H9 (cell line): Measurements from ENCODE around the gene TPRG1. TPM values are rescaled to one million over a fixed set of nuclear protein-coding genes. Genes with fewer than 3 reads are reported as not detected.

ENCODE experiments used
- DNase-seq: peaks from one replicate; pipeline ENCODE4 v3.0.0-alpha.2; 2017
- H2AFZ ChIP-seq: one replicate; pipeline ENCODE4 v1.6.1; 2013; ENCODE audit warnings: mild to moderate bottlenecking, low read length, control low read depth, moderate library complexity
- H2AK5ac ChIP-seq: 2 replicates; pipeline ENCODE4 v1.6.1; 2013; ENCODE audit warnings: low read length, control low read depth, mixed read lengths; ENCODE audit not compliant: insufficient read length
- H2BK120ac ChIP-seq: one replicate; pipeline ENCODE4 v1.6.1; 2013; ENCODE audit warnings: low read depth, mild to moderate bottlenecking, low read length, control low read depth, inconsistent platforms; ENCODE audit not compliant: poor library complexity, severe bottlenecking
- H2BK12ac ChIP-seq: 2 replicates; pipeline ENCODE4 v1.6.1; 2013; ENCODE audit warnings: low read length, control low read depth, mixed read lengths, low read depth; ENCODE audit not compliant: insufficient read length
- H2BK15ac ChIP-seq: 2 replicates; pipeline ENCODE4 v1.6.1; 2013; ENCODE audit warnings: low read depth, low read length, control low read depth
- H2BK20ac ChIP-seq: one replicate; pipeline ENCODE4 v1.6.1; 2013; ENCODE audit warnings: low read depth, mild to moderate bottlenecking, low read length, control low read depth, inconsistent platforms; ENCODE audit not compliant: poor library complexity, severe bottlenecking
- H2BK5ac ChIP-seq: 2 replicates; pipeline ENCODE4 v1.6.1; 2013; ENCODE audit warnings: low read length, control low read depth, mixed read lengths; ENCODE audit not compliant: insufficient read length
- H3K14ac ChIP-seq: 2 replicates; pipeline ENCODE4 v1.6.1; 2013; ENCODE audit warnings: low read length, control low read depth; ENCODE audit not compliant: insufficient read depth
- H3K18ac ChIP-seq: 2 replicates; pipeline ENCODE4 v1.6.1; 2013; ENCODE audit warnings: low read depth, mild to moderate bottlenecking, mixed read lengths, low read length, control low read depth; ENCODE audit not compliant: insufficient read length
- H3K23ac ChIP-seq: 2 replicates; pipeline ENCODE4 v1.6.1; 2013; ENCODE audit warnings: low read length, control low read depth, mixed read lengths, low read depth; ENCODE audit not compliant: insufficient read length
- H3K23me2 ChIP-seq: 2 replicates; pipeline ENCODE4 v1.6.1; 2013; ENCODE audit warnings: low read depth, mild to moderate bottlenecking, mixed read lengths, low read length, control low read depth; ENCODE audit not compliant: insufficient read length, poor library complexity, severe bottlenecking
- H3K27ac ChIP-seq: 2 replicates; pipeline ENCODE4 v1.5.1; 2013; ENCODE audit warnings: low read length, control low read depth, mixed read lengths, low read depth; ENCODE audit not compliant: insufficient read length
- H3K27me3 ChIP-seq: 2 replicates; pipeline ENCODE4 v1.6.1; 2013; ENCODE audit warnings: low read length, control low read depth, inconsistent platforms; ENCODE audit not compliant: insufficient read depth
- H3K4ac ChIP-seq: 2 replicates; pipeline ENCODE4 v1.6.1; 2013; ENCODE audit warnings: low read depth, mild to moderate bottlenecking, control low read depth, inconsistent platforms, low read length, moderate library complexity
- H3K4me1 ChIP-seq: 2 replicates; pipeline ENCODE4 v1.6.1; 2013; ENCODE audit warnings: low read length, control low read depth, inconsistent platforms; ENCODE audit not compliant: insufficient read depth
- H3K4me2 ChIP-seq: 2 replicates; pipeline ENCODE4 v1.6.1; 2013; ENCODE audit warnings: low read length, control low read depth, mixed read lengths; ENCODE audit not compliant: insufficient read length, insufficient read depth
- H3K56ac ChIP-seq: 2 replicates; pipeline ENCODE4 v1.6.1; 2013; ENCODE audit warnings: low read depth, mild to moderate bottlenecking, mixed read lengths, low read length, control low read depth; ENCODE audit not compliant: insufficient read length
- H3K79me1 ChIP-seq: 2 replicates; pipeline ENCODE4 v1.6.1; 2013; ENCODE audit warnings: low read depth, mild to moderate bottlenecking, moderate library complexity, low read length, control low read depth, inconsistent platforms; ENCODE audit not compliant: insufficient read depth, poor library complexity, severe bottlenecking
- H3K79me2 ChIP-seq: 2 replicates; pipeline ENCODE4 v1.6.1; 2013; ENCODE audit warnings: low read length, control low read depth, inconsistent platforms; ENCODE audit not compliant: insufficient read depth
- H3K9ac ChIP-seq: 2 replicates; pipeline ENCODE4 v1.6.1; 2013; ENCODE audit warnings: low read length, control low read depth, mixed read lengths; ENCODE audit not compliant: insufficient read length; ENCODE audit errors: extremely low read depth
- H3K9me3 ChIP-seq: one replicate; pipeline ENCODE4 v1.6.1; 2013; ENCODE audit warnings: low read depth, low read length, inconsistent platforms; ENCODE audit not compliant: control insufficient read depth
- H3T11ph ChIP-seq: one replicate; pipeline ENCODE4 v1.6.1; 2013; ENCODE audit warnings: mild to moderate bottlenecking, low read length, control low read depth, inconsistent platforms
- H4K20me1 ChIP-seq: one replicate; pipeline ENCODE4 v1.6.1; 2013; ENCODE audit not compliant: control insufficient read depth, insufficient read length, insufficient read depth
- H4K5ac ChIP-seq: 2 replicates; pipeline ENCODE4 v1.6.1; 2013; ENCODE audit warnings: low read depth, mild to moderate bottlenecking, mixed read lengths, low read length, control low read depth; ENCODE audit not compliant: insufficient read length
- H4K8ac ChIP-seq: replicated peaks from 2 replicates; pipeline ENCODE4 v1.6.1; 2013; ENCODE audit warnings: low read length, control low read depth, mixed read lengths, low read depth; ENCODE audit not compliant: insufficient read length
- H4K91ac ChIP-seq: 2 replicates; pipeline ENCODE4 v1.6.1; 2013; ENCODE audit warnings: low read depth, mild to moderate bottlenecking, moderate library complexity, mixed read lengths, low read length, control low read depth; ENCODE audit not compliant: insufficient read length
- H3K27ac Mint-ChIP-seq, 3 experiments: 2 replicates in 2 of 3; 3 replicates in 1 of 3; pipeline ENCODE4 v1.8.0; 2020 to 2021; ENCODE audit warnings: mixed read lengths in 3 of 3, mild to moderate bottlenecking in 1 of 3, moderate library complexity in 1 of 3
- H3K27me3 Mint-ChIP-seq: 2 replicates; pipeline ENCODE4 v1.8.0; 2021; ENCODE audit warnings: low read depth, mild to moderate bottlenecking, moderate library complexity, mixed read lengths
- H3K36me3 Mint-ChIP-seq, 3 experiments: 2 replicates in 2 of 3; 3 replicates in 1 of 3; pipeline ENCODE4 v1.8.0; 2020 to 2021; ENCODE audit warnings: low read depth in 3 of 3, mixed read lengths in 3 of 3; ENCODE audit not compliant: insufficient read depth in 1 of 3
- H3K4me1 Mint-ChIP-seq, 2 experiments: 2 replicates each; pipeline ENCODE4 v1.8.0; 2020; ENCODE audit warnings: mixed read lengths in 2 of 2
- H3K4me3 Mint-ChIP-seq, 2 experiments: 2 replicates in 1 of 2; 3 replicates in 1 of 2; pipeline ENCODE4 v1.8.0; 2020 to 2021; ENCODE audit warnings: mild to moderate bottlenecking in 2 of 2, mixed read lengths in 2 of 2, moderate library complexity in 1 of 2
- H3K9me3 Mint-ChIP-seq, 2 experiments: 2 replicates in 1 of 2; 3 replicates in 1 of 2; pipeline ENCODE4 v1.8.0; 2020; ENCODE audit warnings: mild to moderate bottlenecking in 2 of 2, mixed read lengths in 2 of 2, moderate library complexity in 1 of 2
- WGBS: extraction: QIAGEN DNeasy Blood & Tissue Kit; methylation state at CpG from one replicate; pipeline ENCODE4 v1.1.7; 2013; ENCODE audit warnings: missing lambda C conversion rate, low lambda C conversion rate, mixed read lengths; ENCODE audit not compliant: insufficient read length; ENCODE audit errors: extremely low coverage; 5-methylcytosine and 5-hydroxymethylcytosine counted together
- total RNA-seq: library from RNA; stranded (reverse); gene quantifications from 2 replicates; pipeline ENCODE4 v1.2.1, GENCODE V29; 2021
- TF ChIP-seq, protein P1 (sequence below): fragments of 200-600 bp; sonication (generic); conservative IDR thresholded peaks from 3 replicates; pipeline ENCODE4 v1.8.0; 2021; ENCODE audit warnings: antibody characterized with exemption, mild to moderate bottlenecking

Gene TPRG1
- total RNA-seq, 1 experiment from 2014 or later = 0.66 TPM

GRCh38 chr3:189132231-189132671 is 39.5 kb upstream of the TPRG1 start:
- H3K56ac ChIP-seq = no peak overlapping the region
- no peak overlapping the region for H4K5ac ChIP-seq
- H2BK5ac ChIP-seq = no peak overlapping the region
- DNase-seq = no peak
- Mint-ChIP-seq H3K4me1 (peaks cover 0 to under 1% of the 10 kb centered on the region in 2 experiments; a peak in 3 of 4 replicates), H3K36me3 (no peaks in the 10 kb centered on the region), H3K27ac (no peak overlapping the region), H3K27me3 (no peaks in the 10 kb centered on the region), H3K9me3 (no peaks in the 10 kb centered on the region), H3K4me3 (no peak overlapping the region)
- no peaks in the 10 kb centered on the region for H3K9me3 ChIP-seq
- no peak overlapping the region for H3K4ac ChIP-seq
- H4K20me1 ChIP-seq = no peaks in the 10 kb centered on the region
- H3K27ac ChIP-seq = no peak overlapping the region
- no peaks in the 10 kb centered on the region for H3K79me2 ChIP-seq
- H3K4me2 ChIP-seq = no peak overlapping the region
- no peak overlapping the region for H2BK12ac ChIP-seq
- H3K18ac ChIP-seq = no peak overlapping the region
- no peak overlapping the region for H2BK120ac ChIP-seq
- H3K14ac ChIP-seq = no peak overlapping the region
- H3K9ac ChIP-seq = no peak overlapping the region
- no peaks in the 10 kb centered on the region for H3K23me2 ChIP-seq
- H2BK15ac ChIP-seq = no peak overlapping the region
- H2AK5ac ChIP-seq = no peak overlapping the region
- TF ChIP-seq, protein P1, sequence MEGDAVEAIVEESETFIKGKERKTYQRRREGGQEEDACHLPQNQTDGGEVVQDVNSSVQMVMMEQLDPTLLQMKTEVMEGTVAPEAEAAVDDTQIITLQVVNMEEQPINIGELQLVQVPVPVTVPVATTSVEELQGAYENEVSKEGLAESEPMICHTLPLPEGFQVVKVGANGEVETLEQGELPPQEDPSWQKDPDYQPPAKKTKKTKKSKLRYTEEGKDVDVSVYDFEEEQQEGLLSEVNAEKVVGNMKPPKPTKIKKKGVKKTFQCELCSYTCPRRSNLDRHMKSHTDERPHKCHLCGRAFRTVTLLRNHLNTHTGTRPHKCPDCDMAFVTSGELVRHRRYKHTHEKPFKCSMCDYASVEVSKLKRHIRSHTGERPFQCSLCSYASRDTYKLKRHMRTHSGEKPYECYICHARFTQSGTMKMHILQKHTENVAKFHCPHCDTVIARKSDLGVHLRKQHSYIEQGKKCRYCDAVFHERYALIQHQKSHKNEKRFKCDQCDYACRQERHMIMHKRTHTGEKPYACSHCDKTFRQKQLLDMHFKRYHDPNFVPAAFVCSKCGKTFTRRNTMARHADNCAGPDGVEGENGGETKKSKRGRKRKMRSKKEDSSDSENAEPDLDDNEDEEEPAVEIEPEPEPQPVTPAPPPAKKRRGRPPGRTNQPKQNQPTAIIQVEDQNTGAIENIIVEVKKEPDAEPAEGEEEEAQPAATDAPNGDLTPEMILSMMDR = no peak
- H2AFZ ChIP-seq = no peak overlapping the region
- H4K91ac ChIP-seq = no peak overlapping the region
- no peak overlapping the region for H2BK20ac ChIP-seq
- H3K4me1 ChIP-seq = peaks cover under 1% of the 10 kb centered on the region; the same call in 1 of the 2 replicates
- no peak overlapping the region for H3T11ph ChIP-seq
- H3K27me3 ChIP-seq = no peaks in the 10 kb centered on the region
- no peaks in the 10 kb centered on the region for H3K79me1 ChIP-seq
- WGBS = no CpG with 5 or more reads among the region's 9 CpGs
- H3K23ac ChIP-seq = no peak overlapping the region
- H4K8ac ChIP-seq = no peak overlapping the region
